ENCODE measurements around the gene INS. TPM values are rescaled to one million over a fixed set of nuclear protein-coding genes. Genes with fewer than 3 reads are reported as not detected.

INS gene
- total RNA-seq, 6 experiments from 2014 or later = not detected

DNA sequence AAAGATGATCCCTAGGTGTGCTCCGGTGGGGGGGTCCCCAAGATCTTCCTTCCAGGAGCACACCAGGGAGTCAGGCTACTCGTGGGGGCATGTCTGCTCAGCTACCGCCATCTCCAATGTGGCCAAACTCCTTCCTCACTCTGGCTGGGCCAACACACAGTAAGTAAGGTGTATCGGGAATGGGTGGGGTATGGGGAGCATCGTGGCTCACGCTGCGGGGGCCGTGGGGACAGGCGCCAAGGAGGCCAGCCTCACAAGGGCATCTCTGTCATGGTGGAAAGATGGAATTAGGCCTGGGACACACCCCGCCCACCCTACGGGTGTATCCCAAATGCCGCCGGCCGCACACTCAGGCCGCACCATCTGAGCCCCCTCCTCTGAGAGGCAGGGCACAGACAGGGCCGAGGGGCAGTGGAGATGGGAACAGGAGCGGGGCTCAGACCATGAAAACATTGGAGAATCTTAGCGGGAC lies 30.1 kb downstream of the INS start:
- Mint-ChIP-seq H3K27me3 (ENCODE audit: insufficient read depth) (peaks cover 35% of the 10 kb centered on the region), H3K36me3 (ENCODE audit: low read depth) (no peaks in the 10 kb centered on the region), H3K4me1 (ENCODE audit: low read depth) (no peaks in the 10 kb centered on the region), H3K9me3 (no peaks in the 10 kb centered on the region), H3K4me3 (no peak overlapping the region), H3K27ac (no peak overlapping the region)
- no peak for DNase-seq
- no peak for TF ChIP-seq CTCF (IDR thresholded peaks at IDR 0.05)

GRCh38 chr11:2129699-2130366 lies 31.2 kb downstream of the INS start:
- no peak for DNase-seq
- Mint-ChIP-seq H3K4me1 (ENCODE audit: low read depth) (no peaks in the 10 kb centered on the region), H3K27me3 (ENCODE audit: insufficient read depth) (peaks cover 30% of the 10 kb centered on the region), H3K9me3 (no peaks in the 10 kb centered on the region; the same call in 1 of the 2 replicates), H3K4me3 (no peak overlapping the region), H3K27ac (no peak overlapping the region), H3K36me3 (ENCODE audit: low read depth) (no peaks in the 10 kb centered on the region)
- no peak for TF ChIP-seq CTCF (IDR thresholded peaks at IDR 0.05)

DNA sequence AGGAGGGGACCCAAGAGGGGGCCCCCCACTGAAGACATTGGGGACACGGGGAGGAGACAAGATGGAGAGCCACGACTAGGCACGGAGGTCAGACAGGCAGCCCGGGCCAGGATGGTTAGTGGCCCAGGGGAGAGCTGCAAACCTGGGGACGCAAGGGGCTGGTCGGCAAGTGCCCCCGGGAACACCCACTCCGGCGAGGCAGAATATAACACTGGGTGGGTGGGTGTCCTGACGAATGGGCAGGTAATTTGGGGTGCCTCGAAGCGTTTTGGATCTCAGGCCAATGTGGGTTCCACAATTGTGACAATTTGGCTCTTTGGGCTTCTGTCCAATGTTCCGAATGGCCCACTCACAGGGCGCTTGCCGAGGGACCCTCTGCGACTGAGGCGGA lies 31.7 kb downstream of the INS start:
- Mint-ChIP-seq H3K27me3 (ENCODE audit: insufficient read depth) (peaks cover 30% of the 10 kb centered on the region), H3K36me3 (ENCODE audit: low read depth) (no peaks in the 10 kb centered on the region), H3K4me1 (ENCODE audit: low read depth) (no peaks in the 10 kb centered on the region), H3K27ac (no peak overlapping the region), H3K4me3 (no peak overlapping the region), H3K9me3 (no peaks in the 10 kb centered on the region; the same call in 1 of the 2 replicates)
- TF ChIP-seq CTCF (IDR thresholded peaks at IDR 0.05) = no peak
- no peak for DNase-seq

- H3K36me3 Mint-ChIP-seq (ENCODE audit: low read depth) = no peaks in the 10 kb centered on the region
- no peaks in the 10 kb centered on the region for H3K4me1 Mint-ChIP-seq (ENCODE audit: low read depth)
- TF ChIP-seq CTCF (IDR thresholded peaks at IDR 0.05) = no peak
- peaks cover 27% of the 10 kb centered on the region for H3K27me3 Mint-ChIP-seq (ENCODE audit: insufficient read depth)
- no peak overlapping the region for H3K4me3 Mint-ChIP-seq
- H3K9me3 Mint-ChIP-seq = no peaks in the 10 kb centered on the region; the same call in 1 of the 2 replicates
- DNase-seq = no peak
- H3K27ac Mint-ChIP-seq = no peak overlapping the region
Observed at GRCh38 chr11:2128511-2129307, 32.3 kb downstream of the INS start.

DNA sequence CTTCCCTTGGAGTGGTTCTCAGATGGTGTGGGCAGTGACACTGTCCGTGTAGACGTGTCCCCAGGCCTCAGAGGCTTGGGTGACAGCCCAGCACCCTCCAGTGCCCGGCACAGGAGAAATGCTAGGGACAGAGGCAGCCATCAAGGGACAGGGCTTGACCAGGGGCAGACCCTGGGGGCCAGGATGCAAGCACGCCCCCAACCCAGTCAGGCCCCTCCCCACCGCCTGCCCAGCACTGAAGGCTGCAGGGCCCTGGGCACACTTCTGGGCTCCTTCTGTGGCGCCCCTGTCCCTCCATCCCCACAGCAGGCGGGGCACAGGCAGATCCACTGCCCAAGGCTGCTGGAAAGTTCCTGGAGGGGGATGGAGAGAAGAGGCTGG lies 32.9 kb downstream of the INS start:
- Mint-ChIP-seq H3K27ac (no peak overlapping the region), H3K27me3 (ENCODE audit: insufficient read depth) (peaks cover 22% of the 10 kb centered on the region)
- no peak for TF ChIP-seq CTCF (IDR thresholded peaks at IDR 0.05)

More for the DNA sequence above, 32.9 kb downstream of the INS start:
- Mint-ChIP-seq H3K36me3 (ENCODE audit: low read depth) (no peaks in the 10 kb centered on the region), H3K9me3 (no peaks in the 10 kb centered on the region; the same call in 1 of the 2 replicates), H3K4me1 (ENCODE audit: low read depth) (no peaks in the 10 kb centered on the region), H3K4me3 (no peak overlapping the region)
- no peak for DNase-seq

Data from HFFc6 (cell line).